ENCODE results near the gene NOP10. TPM values are rescaled to one million over a fixed set of nuclear protein-coding genes. Genes with fewer than 3 reads are reported as not detected.

Gene NOP10
- total and polyA plus RNA-seq, 2 of the 13 experiments (the other 11 are each of a cell fraction or from before 2014, with no cell fraction given) = 239 to 369 TPM

- TF ChIP-seq ZNF264 (CRISPR knock-in tag; IDR thresholded peaks at IDR 0.05) (no peak), EED (CRISPR knock-in tag; IDR thresholded peaks at IDR 0.05) (0 out of 2 replicates have a peak, but pooled peaks have one; percentile 5), SP4 (CRISPR knock-in tag; IDR thresholded peaks at IDR 0.05) (peak; percentile 54; the same call in 1 of the 2 replicates), XRCC5 (optimal IDR thresholded peaks at IDR 0.05; ENCODE audit: low read length) (no peak), RBM22 (optimal IDR thresholded peaks at IDR 0.05; ENCODE audit: low read length) (peak; percentile 73), ZKSCAN5 (CRISPR knock-in tag; IDR thresholded peaks at IDR 0.05) (no peak), SP2 (CRISPR knock-in tag; IDR thresholded peaks at IDR 0.05) (no peak; the same call in 1 of the 2 replicates), RFXANK (CRISPR knock-in tag; IDR thresholded peaks at IDR 0.05) (no peak)
These were observed 5.2 kb downstream of the NOP10 start, which contains the start of gene SLC12A6 (continued) for GRCh38 chr15:34337557-34338306.

DNA sequence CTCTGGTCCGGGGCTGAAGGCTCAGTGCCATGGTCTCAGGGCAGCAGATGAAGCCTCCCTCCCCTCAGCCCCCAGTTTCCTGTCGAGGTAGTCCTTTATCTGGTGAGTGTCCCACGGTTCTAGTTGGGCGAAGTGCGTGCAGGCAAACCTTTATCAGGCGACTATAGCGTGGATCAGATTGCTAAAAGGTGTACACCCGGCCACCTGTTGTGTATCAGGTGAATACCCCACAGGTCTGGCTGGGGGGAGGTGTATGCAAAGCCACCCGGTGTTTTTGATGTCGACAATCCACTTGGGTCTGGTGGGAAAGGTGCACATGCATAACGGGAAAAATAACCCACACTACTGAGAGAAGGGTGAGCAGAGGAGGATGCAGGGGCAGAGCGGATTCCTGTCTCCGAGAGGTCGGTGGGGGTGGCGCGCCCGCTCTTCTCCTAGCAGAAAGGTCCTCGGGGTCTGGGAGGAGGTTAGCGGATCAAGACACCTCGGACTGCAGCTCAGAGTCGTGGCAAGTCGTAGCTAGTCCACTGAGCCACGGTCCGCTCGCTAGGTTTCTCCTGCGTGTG lies 5.9 kb downstream of the NOP10 start:
- H3K27ac ChIP-seq (ENCODE audit: extremely low read length, insufficient read depth, low read length) = peak overlapping the region; percentile 78
- peak overlapping the region; percentile 81 for H3K9ac ChIP-seq (ENCODE audit: insufficient read depth, low read depth, low read length)
- CTCF ChIA-PET (ENCODE audit: low intra/inter-chr PET ratio, low total read pairs) = no interaction called here
- BruUV-seq (replicated peaks) = no TSS peak
- in situ Hi-C loops (cut with HindIII; ENCODE audit: extremely low pct_ligation_motif_present, low pct_unique_long_range_greater_than_20kb) (no loop called here), intact Hi-C loops (cut with micrococcal nuclease; ENCODE audit: unreplicated experiment) (no loop called here)
- no peaks in the 10 kb centered on the region; a peak in 1 of 5 replicates for H3K27me3 ChIP-seq (ENCODE audit: control insufficient read depth in 1 of 2, insufficient read depth in 2 of 2, low read length in 2 of 2)
- peak overlapping the region; percentile 83 to 97 (median 83) for H3K4me3 ChIP-seq (replicated peaks in 1 of 3; ENCODE audit: insufficient read depth in 1 of 3, low read depth in 2 of 3, low read length in 3 of 3)
- no peaks in the 10 kb centered on the region for H3K9me3 ChIP-seq (ENCODE audit: low read length)
- H3K79me2 ChIP-seq (ENCODE audit: insufficient read depth, low read length) = peaks cover 10% of the 10 kb centered on the region
- H3K4me2 ChIP-seq (ENCODE audit: low read depth, low read length) = peak overlapping the region; percentile 93
- no peak overlapping the region for H2AFZ ChIP-seq (ENCODE audit: low read length)
- 9% methylated on average over 17 of the region's 26 CpGs for WGBS (ENCODE audit: low lambda C conversion rate)
- peaks cover 48% of the 10 kb centered on the region for H3K4me1 ChIP-seq (ENCODE audit: insufficient read depth, low read length)
- peak; percentile 34 for ATAC-seq
- POLR2A ChIA-PET = interaction anchor here (0.9 to 1.9 kb wide), 6 partner anchors 9 to 633 kb away, joined by 3 to 16 read pairs (median 4); partner anchors contain the start of genes AQR, GOLGA8B and KATNBL1
- no peak for DNase-seq (ENCODE audit: low spot score)
- H3K36me3 ChIP-seq (replicated peaks in 1 of 2; ENCODE audit: control insufficient read depth in 1 of 2, insufficient read depth in 2 of 2, low read length in 2 of 2) = peaks cover 0 to 3% of the 10 kb centered on the region in 2 experiments; a peak in 1 of 5 replicates
- no peaks in the 10 kb centered on the region for H4K20me1 ChIP-seq (ENCODE audit: insufficient read depth, low read length)
- FAIRE-seq = no peak
- TF ChIP-seq ZNF546 (CRISPR knock-in tag; conservative IDR thresholded peaks at IDR 0.05) (no peak), ZSCAN31 (CRISPR knock-in tag; IDR thresholded peaks at IDR 0.05; ENCODE audit: low read depth) (no peak), SRY (CRISPR knock-in tag; IDR thresholded peaks at IDR 0.05) (no peak), SAFB2 (CRISPR knock-in tag; IDR thresholded peaks at IDR 0.05; ENCODE audit: borderline replicate concordance, low read depth) (0 out of 2 replicates have a peak, but pooled peaks have one; percentile 9), RORA (CRISPR knock-in tag; IDR thresholded peaks at IDR 0.05) (no peak), ZNF556 (CRISPR knock-in tag; IDR thresholded peaks at IDR 0.05; ENCODE audit: borderline replicate concordance) (no peak)
- TF ChIP-seq, protein P1, sequence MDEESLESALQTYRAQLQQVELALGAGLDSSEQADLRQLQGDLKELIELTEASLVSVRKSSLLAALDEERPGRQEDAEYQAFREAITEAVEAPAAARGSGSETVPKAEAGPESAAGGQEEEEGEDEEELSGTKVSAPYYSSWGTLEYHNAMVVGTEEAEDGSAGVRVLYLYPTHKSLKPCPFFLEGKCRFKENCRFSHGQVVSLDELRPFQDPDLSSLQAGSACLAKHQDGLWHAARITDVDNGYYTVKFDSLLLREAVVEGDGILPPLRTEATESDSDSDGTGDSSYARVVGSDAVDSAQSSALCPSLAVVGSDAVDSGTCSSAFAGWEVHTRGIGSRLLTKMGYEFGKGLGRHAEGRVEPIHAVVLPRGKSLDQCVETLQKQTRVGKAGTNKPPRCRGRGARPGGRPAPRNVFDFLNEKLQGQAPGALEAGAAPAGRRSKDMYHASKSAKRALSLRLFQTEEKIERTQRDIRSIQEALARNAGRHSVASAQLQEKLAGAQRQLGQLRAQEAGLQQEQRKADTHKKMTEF (CRISPR knock-in tag; IDR thresholded peaks at IDR 0.05) = peak; percentile 3; the same call in 1 of the 2 replicates
- TF ChIP-seq, protein P2, sequence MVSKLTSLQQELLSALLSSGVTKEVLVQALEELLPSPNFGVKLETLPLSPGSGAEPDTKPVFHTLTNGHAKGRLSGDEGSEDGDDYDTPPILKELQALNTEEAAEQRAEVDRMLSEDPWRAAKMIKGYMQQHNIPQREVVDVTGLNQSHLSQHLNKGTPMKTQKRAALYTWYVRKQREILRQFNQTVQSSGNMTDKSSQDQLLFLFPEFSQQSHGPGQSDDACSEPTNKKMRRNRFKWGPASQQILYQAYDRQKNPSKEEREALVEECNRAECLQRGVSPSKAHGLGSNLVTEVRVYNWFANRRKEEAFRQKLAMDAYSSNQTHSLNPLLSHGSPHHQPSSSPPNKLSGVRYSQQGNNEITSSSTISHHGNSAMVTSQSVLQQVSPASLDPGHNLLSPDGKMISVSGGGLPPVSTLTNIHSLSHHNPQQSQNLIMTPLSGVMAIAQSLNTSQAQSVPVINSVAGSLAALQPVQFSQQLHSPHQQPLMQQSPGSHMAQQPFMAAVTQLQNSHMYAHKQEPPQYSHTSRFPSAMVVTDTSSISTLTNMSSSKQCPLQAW (CRISPR knock-in tag; IDR thresholded peaks at IDR 0.05) = 0 out of 2 replicates have a peak, but pooled peaks have one; percentile 13
